CD1c-positive myeloid dendritic cell (primary cell): Measurements from ENCODE around the gene SYCP2.

Experiments
- DNase-seq: peaks from one replicate; pipeline ENCODE4 v3.0.0-alpha.2; 2016; ENCODE audit errors: extremely low spot score

SYCP2 gene

DNA sequence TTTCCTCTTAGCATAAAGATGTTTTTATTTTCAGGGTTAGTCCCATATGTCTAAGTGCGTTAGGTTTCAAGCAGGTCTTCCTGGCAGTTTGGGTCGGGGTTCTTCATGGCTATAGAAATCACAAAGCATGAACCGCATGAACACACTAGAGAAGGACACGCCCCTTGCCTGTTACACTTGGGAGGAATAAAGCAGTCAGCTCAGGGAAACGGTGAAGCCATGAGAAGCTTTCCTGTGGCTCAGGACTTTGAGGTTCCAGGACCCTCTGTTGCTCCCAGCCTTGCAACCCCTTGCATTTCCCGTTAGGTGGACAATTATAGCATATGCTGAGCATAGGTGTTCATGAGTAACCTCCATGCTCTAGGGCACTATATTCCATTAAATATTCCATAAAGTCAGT is 96.7 kb downstream of the SYCP2 start:
- DNase-seq: no peak

- no peak for DNase-seq
Measured at GRCh38 chr20:59835448-59836395, 97.7 kb downstream of the SYCP2 start.

GRCh38 chr20:59835057-59835447 is 98.4 kb downstream of the SYCP2 start:
- DNase-seq: no peak

GRCh38 chr20:59832406-59833363 is 100.8 kb downstream of the SYCP2 start:
- DNase-seq: no peak

DNA sequence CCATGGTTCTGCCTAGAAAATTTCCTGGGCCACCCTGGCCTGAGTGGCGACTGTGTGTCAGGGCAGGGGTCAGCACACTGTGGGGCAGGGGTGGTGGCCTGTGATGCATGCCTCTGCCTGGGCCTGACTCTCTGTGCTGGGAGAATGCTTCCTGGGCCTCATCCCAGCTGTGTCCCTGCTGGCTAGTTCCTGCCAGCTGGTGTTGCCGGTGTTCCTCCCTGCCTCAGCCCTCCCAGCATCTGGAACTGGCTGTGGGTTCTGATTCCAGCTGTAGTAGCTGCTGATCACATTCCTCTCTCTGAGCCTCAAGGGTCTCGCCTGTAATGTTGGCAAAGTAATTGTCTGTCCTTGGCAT is 101.5 kb downstream of the SYCP2 start:
- no peak for DNase-seq

GRCh38 chr20:59831024-59831915 is 102.2 kb downstream of the SYCP2 start:
- DNase-seq: no peak

DNA sequence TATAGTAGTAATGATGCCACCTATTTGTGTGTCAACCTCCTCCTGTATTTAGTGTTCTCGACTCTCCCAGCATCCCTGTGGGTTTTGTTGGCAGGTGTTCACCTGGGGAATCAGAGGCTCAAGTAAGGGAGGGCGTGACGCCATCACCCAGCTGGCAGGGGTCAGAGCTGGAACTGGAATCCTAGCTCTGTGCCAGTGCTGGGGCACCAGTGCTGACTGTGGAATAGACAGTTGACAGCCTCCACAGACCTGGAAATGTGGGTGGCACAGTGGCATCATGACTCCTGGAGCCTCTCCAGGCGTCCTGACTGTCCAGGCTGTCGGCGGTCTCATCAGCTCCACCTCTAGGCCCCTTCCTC is 102.8 kb downstream of the SYCP2 start:
- no peak for DNase-seq

DNA sequence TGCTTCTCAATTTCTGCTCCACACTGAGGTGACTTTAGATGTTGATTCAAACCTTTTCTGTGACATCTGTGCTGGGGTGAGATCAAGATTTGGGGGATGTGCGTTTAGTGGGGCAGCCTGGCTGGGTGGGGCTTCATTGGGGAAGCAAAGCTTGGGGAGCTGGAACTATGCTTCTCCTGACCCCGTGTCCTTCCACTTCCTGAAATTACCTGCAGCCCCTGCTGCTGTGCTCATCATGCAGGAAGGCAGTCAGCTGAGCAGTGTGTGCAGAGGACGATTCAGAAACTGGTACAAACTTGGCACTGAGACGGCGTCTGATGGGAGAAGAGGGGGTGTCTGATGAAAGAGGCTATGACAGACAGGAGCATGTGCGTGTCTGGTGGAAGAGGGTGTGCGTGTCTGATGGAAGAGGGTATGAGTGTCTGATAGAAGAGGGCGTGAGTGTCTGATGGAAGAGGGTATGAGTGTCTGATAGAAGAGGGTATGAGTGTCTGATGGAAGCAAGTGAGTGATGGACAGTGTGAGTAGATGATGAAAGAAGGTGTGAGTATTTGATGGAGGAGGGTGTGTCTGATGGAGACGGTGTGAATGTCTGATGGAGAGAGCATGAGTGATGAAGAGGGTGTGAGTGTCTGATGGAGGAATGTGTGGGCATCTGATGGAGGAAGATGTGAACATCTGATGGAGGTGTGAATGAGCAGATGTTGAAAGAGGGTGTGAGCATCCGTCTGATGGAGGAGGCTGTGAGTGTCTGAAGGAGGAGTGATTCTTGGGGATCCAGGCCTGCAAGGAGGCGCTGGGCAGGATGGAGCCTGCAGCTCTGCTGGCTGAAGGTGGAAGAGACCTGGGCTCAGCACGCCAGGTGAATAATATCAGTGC is 103.4 kb downstream of the SYCP2 start:
- DNase-seq: no peak

GRCh38 chr20:59829054-59829785 is 104.2 kb downstream of the SYCP2 start:
- DNase-seq: no peak

DNA sequence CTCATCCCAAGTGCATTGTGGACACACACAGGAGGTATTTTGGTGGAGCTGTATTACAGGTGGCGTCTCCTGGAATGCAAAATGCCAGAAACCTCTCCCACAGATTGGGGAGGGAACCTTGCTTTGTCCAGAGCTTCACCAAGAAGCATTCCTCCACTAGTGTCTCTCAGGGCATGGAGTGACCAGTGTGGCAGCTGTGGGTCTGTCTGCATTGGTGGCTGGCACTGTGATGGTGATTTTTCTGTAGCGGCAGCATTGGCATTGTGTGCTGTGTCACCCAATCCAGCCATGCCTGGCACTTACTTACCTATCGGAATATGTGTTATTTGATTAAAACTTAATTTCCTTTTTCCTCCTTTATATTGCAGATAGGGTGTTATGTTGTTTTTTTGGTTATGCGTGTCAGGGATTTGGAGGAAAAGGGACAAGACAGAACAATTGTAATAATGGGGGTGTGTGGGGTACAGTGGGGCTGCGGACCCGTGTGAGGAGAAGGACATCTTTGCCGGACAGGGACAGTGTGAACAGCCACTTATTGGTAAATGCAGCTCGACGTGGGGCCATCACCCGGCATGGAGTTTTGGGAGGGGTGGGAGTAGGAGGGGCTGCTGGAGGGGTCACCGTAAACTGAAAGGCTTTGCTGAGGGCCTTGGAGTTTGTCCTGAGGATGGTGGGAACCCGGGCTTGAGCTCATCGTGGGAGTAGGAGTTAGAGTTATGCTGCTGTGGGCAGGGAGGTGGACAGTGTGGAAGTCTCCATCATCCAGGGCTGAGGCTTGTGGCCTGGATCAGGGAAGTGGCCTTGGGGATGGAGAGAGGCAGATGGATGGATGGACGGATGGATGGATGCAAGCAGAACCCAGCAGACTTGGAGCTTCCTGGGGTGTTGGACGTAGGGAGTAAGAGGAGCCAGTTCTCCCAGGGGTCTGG is 105.0 kb downstream of the SYCP2 start:
- no peak for DNase-seq

DNA sequence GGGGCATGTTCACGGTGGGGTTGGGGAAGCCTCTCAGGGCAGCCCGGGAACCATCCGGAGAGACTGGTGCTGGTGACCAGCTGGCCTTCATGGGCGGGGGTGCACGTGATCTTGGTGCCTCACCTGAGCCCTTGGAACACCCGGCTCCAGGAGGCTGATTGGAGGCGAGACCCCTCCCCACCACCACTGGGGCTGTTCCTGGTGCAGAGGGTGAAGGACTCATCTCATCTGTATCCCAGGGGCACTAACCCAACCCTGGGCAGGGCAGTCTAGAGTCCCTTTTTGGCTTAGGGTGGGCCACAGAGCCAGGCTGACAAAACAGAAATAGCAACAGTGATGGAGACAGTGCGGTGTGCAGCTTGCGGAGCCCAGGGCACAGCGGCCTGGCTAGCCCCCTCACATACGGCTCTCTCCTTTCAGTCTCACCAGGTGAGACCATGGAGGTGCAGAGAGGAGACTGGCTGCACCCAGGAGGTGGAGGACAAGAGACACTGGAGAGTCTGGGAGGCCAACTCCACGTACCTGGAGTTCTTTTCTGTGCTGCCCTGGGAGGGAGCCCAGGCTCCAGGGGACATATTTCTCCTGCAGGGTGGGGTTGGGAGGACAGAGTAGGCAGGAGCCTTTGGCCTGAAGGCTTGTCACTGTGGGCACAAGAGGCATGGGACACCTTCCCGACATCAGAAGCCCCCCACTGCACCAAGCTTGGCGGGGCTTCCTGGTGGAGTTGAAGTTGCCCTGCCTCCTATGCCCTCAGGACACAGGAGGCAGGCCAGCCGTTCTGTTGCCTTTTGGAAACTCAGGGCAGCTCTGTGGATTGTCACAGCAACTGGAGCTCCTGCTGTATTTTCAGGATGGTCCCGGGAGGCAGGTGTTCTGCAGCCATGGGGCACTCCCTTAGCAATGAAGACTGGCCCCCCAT is 106.0 kb downstream of the SYCP2 start:
- DNase-seq: no peak

DNA sequence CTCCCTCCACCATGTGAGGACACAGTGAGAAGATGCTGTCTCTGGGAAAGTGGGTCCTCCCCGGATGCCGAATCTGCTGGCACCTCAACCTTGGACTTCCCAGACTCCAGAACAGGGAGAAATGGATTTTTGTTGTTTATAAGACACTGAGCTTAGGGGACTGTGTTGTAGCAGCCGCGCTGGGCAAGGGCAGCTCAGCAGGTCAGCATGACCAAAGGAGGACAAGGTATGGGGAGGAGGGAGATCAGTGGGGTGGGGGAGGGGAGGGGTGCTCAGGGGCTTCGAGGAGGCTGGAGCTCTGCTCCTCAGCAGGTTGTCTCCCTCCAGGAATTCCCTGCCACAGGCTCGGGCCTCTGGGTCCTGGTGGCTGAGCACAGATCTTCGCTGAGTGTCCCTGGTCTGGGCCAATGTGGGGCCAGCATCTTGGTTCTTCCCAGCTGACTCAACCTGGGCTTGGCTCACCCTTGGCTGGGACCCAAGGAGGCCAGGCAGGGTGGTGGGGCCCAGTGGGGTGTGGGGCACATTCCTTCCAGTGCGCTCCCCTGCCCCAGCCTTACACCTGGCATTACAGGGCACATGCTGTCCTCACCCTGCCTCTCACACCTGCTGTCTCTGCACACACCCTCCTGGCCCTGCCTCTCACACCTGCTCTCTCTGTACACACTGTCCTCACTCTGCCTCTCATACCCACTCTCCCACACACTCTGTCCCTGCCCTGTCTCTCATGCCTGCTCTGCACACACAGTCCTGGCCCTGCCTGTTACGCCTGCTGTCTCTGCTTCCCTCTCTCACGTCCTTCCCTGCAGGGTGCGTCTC is 107.3 kb downstream of the SYCP2 start:
- DNase-seq: no peak

- DNase-seq: no peak
Measured at GRCh38 chr20:59825563-59825920, 107.9 kb downstream of the SYCP2 start.

DNA sequence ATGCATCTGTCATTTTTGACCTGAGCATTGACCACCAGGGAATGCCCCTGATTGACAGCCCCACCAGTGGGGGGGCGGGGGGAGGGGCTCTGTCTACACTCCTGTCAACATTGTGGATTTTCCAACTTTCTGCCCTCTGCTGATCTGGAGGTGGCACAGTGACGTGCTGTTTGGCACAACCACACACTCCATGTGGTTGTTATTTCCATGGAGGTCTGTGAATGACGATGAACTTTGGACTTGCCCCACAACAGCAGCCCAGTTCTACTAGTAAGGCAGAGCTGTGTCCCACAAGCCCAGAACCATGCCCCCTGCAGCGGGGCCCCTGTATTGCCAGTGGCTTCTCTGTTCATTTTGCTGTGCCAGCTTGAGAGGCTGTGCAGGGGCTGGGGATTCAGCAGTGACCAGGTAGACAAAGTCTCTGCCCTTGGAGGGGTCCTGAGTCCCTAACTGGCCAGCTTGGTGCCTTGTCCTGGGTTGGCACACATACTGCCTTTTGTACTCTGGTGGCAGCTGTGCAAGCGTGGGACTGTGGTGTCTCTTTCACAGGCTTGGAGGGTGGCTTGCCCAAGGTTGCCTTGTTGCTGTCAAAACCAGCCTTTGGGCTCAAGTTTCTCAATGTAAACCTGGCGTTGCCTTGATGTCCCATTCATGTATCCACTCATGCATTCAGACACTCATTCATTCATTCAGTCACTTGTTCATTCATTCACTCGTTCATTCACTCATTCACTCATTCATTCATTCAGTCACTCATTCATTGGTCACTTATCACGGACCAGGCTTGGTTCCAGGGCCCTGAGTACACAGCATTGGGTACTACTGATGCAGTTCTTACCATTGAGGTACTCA is 108.5 kb downstream of the SYCP2 start:
- DNase-seq: no peak

GRCh38 chr20:59823491-59824259 is 109.8 kb downstream of the SYCP2 start:
- DNase-seq: no peak
